Tibial artery (tissue), 4 donors: ENCODE results near the gene ABCD2.

ENCODE experiments used
- DNase-seq, 2 donors: peaks; one replicate each; pipeline ENCODE4 v3.0.0-alpha.2; 2019
- H3K27ac ChIP-seq, 2 donors: fragments of 200-600 bp; sonication (generic) in 1 of 2; 1 replicate in 1 of 2; 2 replicates in 1 of 2; pipeline ENCODE4 v1.5.1; 2018 to 2019; ENCODE audit warnings: mild to moderate bottlenecking in 1 of 2
- H3K27me3 ChIP-seq, 2 donors: fragments of 200-600 bp; sonication (generic) in 1 of 2; one replicate each; pipeline versions ENCODE4 v1.5.1 to v1.6.0; 2016 to 2019
- H3K36me3 ChIP-seq, 3 donors: fragments of 200-600 bp; sonication (generic) in 2 of 3; one replicate each; pipeline ENCODE4 v1.5.1; 2016 to 2019; ENCODE audit warnings: mild to moderate bottlenecking in 2 of 3
- H3K4me1 ChIP-seq, 4 donors: fragments of 200-600 bp; sonication (generic) in 2 of 4; 1 replicate in 3 of 4; 2 replicates in 1 of 4; pipeline ENCODE4 v1.5.1; 2016 to 2019
- H3K4me3 ChIP-seq, 2 donors: fragments of 200-600 bp; sonication (generic) in 1 of 2; 1 replicate in 1 of 2; 2 replicates in 1 of 2; pipeline ENCODE4 v1.5.1; 2018 to 2019; ENCODE audit warnings: mild to moderate bottlenecking in 2 of 2
- H3K9me3 ChIP-seq, 3 donors: fragments of 200-600 bp; sonication (generic) in 1 of 3; one replicate each; pipeline ENCODE4 v1.5.1; 2016 to 2019
- CTCF ChIP-seq, 2 experiments: fragments of 200-600 bp in 1 of 2; fragments of 450-650 bp in 1 of 2; IDR thresholded peaks; one replicate each; pipeline ENCODE4 v1.5.1; 2017 to 2019; ENCODE audit warnings: antibody characterized with exemption in 2 of 2, mild to moderate bottlenecking in 1 of 2, moderate library complexity in 1 of 2
- intact Hi-C: fragments of 100-400 bp; cut with DNase I; formaldehyde crosslinking; loops from one replicate; pipeline ENCODE4 v1.15.0; 2023; ENCODE audit warnings: low total_unique reads

ABCD2 gene

GRCh38 chr12:39502726-39503125 is 116.9 kb downstream of the ABCD2 start:
- Histone ChIP-seq H3K27me3 (no peaks in the 10 kb centered on the region), H3K27ac (no peak overlapping the region), H3K36me3 (no peaks in the 10 kb centered on the region), H3K4me1 (no peaks in the 10 kb centered on the region), H3K9me3 (no peaks in the 10 kb centered on the region), H3K4me3 (no peak overlapping the region)
- intact Hi-C loops = no loop called here
- no peak for DNase-seq
- no peak for TF ChIP-seq CTCF (IDR thresholded peaks at IDR 0.05)
